A673 (cell line): ENCODE results near the gene IGFBP2.

Experiments
- CTCF ChIP-seq: fragments of 300-800, 200-600 bp; sonication (generic); conservative IDR thresholded peaks from 2 replicates; pipeline ENCODE4 v1.5.1; 2017; ENCODE audit warnings: low read depth, mild to moderate bottlenecking, antibody characterized with exemption, low read length, moderate library complexity, mixed read lengths
- EZH2 ChIP-seq: fragments of 200-600 bp; sonication (generic); IDR thresholded peaks from 2 replicates; pipeline ENCODE4 v1.6.1; 2017; ENCODE audit warnings: borderline replicate concordance, low read depth, mild to moderate bottlenecking, mixed read lengths, antibody characterized with exemption, low read length; ENCODE audit not compliant: poor library complexity, severe bottlenecking

GRCh38 chr2:216652566-216652965, 19.3 kb downstream of the IGFBP2 start:
- TF ChIP-seq CTCF (no peak), EZH2 (no peak)
